HG03460 (cell line): ENCODE results near the gene SLC25A42.

Experiments used
- ATAC-seq: cut with Tn5 transposase; IDR thresholded peaks from one replicate; pipeline ENCODE4 v1.9.1; 2021; ENCODE audit not compliant: unreplicated experiment

The SLC25A42 gene

GRCh38 chr19:19067276-19068072 is 3.7 kb downstream of the SLC25A42 start:
- no peak for ATAC-seq

GRCh38 chr19:19068659-19069654 is 5.2 kb downstream of the SLC25A42 start:
- ATAC-seq: no peak

GRCh38 chr19:19071897-19072296 is 8.1 kb downstream of the SLC25A42 start:
- no peak for ATAC-seq

GRCh38 chr19:19074196-19074882 is 10.5 kb downstream of the SLC25A42 start:
- no peak for ATAC-seq

- ATAC-seq: no peak
These were observed 11.3 kb downstream of the SLC25A42 start for GRCh38 chr19:19075126-19075525.

GRCh38 chr19:19076476-19076875 is 12.7 kb downstream of the SLC25A42 start:
- no peak for ATAC-seq

- ATAC-seq: no peak
These were observed 13.3 kb downstream of the SLC25A42 start for GRCh38 chr19:19077103-19077502.

- ATAC-seq: no peak
These were observed 15.0 kb downstream of the SLC25A42 start for GRCh38 chr19:19078801-19079200.

GRCh38 chr19:19079571-19079970 is 15.8 kb downstream of the SLC25A42 start:
- no peak for ATAC-seq

GRCh38 chr19:19081642-19082151 is 17.9 kb downstream of the SLC25A42 start:
- no peak for ATAC-seq

GRCh38 chr19:19083413-19084178 is 19.8 kb downstream of the SLC25A42 start:
- ATAC-seq: no peak

GRCh38 chr19:19087676-19088075 is 23.9 kb downstream of the SLC25A42 start:
- ATAC-seq: no peak

- ATAC-seq: no peak
These were observed 30.7 kb downstream of the SLC25A42 start for GRCh38 chr19:19094513-19094912.

- ATAC-seq: no peak
These were observed 31.9 kb downstream of the SLC25A42 start for GRCh38 chr19:19095691-19096090.

- ATAC-seq: no peak
These were observed 33.1 kb downstream of the SLC25A42 start for GRCh38 chr19:19096641-19097627.

GRCh38 chr19:19098084-19098702 is 34.4 kb downstream of the SLC25A42 start:
- ATAC-seq: no peak

GRCh38 chr19:19098703-19099632 is 35.2 kb downstream of the SLC25A42 start:
- ATAC-seq: no peak

- ATAC-seq: no peak
These were observed 37.7 kb downstream of the SLC25A42 start for GRCh38 chr19:19101540-19101939.
